Fibroblast of lung (primary cell): ENCODE data around the gene COL4A6.

Source experiments
- EZH2 ChIP-seq: IDR thresholded peaks from 2 replicates; pipeline ENCODE4 v1.5.1; 2012; ENCODE audit warnings: low read length, control low read depth, mild to moderate bottlenecking; ENCODE audit errors: missing control alignments
- TF ChIP-seq, protein P1 (sequence below), 2 donors: IDR thresholded peaks in 1 of 2; conservative IDR thresholded peaks in 1 of 2; 1 replicate in 1 of 2; 2 replicates in 1 of 2; pipeline ENCODE4 v1.5.1; 2011 to 2012; ENCODE audit warnings: low read length in 2 of 2, control low read depth in 1 of 2, inconsistent platforms in 1 of 2, low read depth in 1 of 2, mild to moderate bottlenecking in 1 of 2

DNA sequence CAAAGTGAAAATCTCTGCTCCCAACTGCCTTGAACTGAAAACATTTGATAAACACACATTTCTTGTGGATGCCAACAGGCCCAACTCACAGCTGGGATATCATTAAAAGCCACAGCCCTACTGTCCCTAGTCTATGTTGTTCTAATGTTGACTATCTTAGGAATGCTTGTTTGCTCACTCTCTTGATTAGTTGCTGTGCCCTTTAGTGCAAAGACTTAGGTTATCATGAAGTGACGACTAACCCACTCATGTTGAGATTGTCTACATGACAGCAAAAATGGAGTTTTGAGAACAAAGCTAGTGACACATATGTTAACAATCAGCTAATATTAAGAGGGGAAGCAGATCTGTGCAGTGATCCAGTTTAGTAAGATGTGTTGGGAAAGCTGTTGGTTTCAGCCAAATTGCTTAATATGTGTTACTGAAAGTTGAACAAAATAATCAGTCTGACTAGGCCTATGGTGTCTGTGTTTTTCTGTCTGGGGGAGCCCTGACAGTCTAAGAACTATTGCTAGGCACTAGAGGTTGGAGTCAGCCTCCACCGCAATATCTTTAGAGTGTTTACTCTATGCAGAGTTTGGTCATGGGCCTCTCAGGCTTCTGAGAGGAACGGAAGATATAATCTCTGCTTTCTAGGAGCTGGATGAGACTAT lies 221.2 kb downstream of the COL4A6 start:
- TF ChIP-seq, protein P1, sequence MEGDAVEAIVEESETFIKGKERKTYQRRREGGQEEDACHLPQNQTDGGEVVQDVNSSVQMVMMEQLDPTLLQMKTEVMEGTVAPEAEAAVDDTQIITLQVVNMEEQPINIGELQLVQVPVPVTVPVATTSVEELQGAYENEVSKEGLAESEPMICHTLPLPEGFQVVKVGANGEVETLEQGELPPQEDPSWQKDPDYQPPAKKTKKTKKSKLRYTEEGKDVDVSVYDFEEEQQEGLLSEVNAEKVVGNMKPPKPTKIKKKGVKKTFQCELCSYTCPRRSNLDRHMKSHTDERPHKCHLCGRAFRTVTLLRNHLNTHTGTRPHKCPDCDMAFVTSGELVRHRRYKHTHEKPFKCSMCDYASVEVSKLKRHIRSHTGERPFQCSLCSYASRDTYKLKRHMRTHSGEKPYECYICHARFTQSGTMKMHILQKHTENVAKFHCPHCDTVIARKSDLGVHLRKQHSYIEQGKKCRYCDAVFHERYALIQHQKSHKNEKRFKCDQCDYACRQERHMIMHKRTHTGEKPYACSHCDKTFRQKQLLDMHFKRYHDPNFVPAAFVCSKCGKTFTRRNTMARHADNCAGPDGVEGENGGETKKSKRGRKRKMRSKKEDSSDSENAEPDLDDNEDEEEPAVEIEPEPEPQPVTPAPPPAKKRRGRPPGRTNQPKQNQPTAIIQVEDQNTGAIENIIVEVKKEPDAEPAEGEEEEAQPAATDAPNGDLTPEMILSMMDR (conservative IDR thresholded peaks at IDR 0.05 in 1 of 2, IDR thresholded peaks at IDR 0.05 in 1 of 2; ENCODE audit: low read depth in 1 of 2, low read length in 2 of 2) = no peak
- TF ChIP-seq EZH2 = no peak
